WTC11 (cell line): ENCODE results near the gene PAX9.

Experiments
- CTCF ChIP-seq: fragments of 200-600 bp; IDR thresholded peaks from 2 replicates; pipeline ENCODE4 v1.8.0; 2022; ENCODE audit warnings: antibody characterized with exemption
- E2F5 ChIP-seq: sonication (generic); formaldehyde crosslinking; IDR thresholded peaks from 2 replicates; pipeline ENCODE4 v1.8.1; 2022; ENCODE audit warnings: mild to moderate bottlenecking, moderate library complexity, missing genetic modification reagents
- FOXJ3 ChIP-seq: sonication (generic); formaldehyde crosslinking; IDR thresholded peaks from 2 replicates; pipeline ENCODE4 v1.9.0; 2021; ENCODE audit warnings: missing genetic modification reagents, mild to moderate bottlenecking, borderline replicate concordance
- SOX15 ChIP-seq: fragments of 250-450 bp; sonication (Bioruptor Pico); IDR thresholded peaks from 2 replicates; pipeline ENCODE4 v1.9.0; 2021; ENCODE audit warnings: mild to moderate bottlenecking
- TP53 ChIP-seq: sonication (generic); formaldehyde crosslinking; IDR thresholded peaks from 2 replicates; pipeline ENCODE4 v1.8.1; 2023; ENCODE audit warnings: mild to moderate bottlenecking, missing genetic modification reagents
- USF2 ChIP-seq: sonication (generic); formaldehyde crosslinking; IDR thresholded peaks from 2 replicates; pipeline ENCODE4 v1.8.1; 2023; ENCODE audit warnings: mild to moderate bottlenecking, missing genetic modification reagents, moderate library complexity
- ZNF138 ChIP-seq: sonication (generic); formaldehyde crosslinking; conservative IDR thresholded peaks from 2 replicates; pipeline ENCODE4 v1.8.1; 2022; ENCODE audit warnings: mild to moderate bottlenecking, moderate library complexity, missing genetic modification reagents
- ZNF232 ChIP-seq: sonication (generic); formaldehyde crosslinking; IDR thresholded peaks from 2 replicates; pipeline ENCODE4 v1.8.0; 2022; ENCODE audit warnings: mild to moderate bottlenecking, missing genetic modification reagents
- TF ChIP-seq, protein P1 (sequence below): sonication (generic); formaldehyde crosslinking; IDR thresholded peaks from 2 replicates; pipeline ENCODE4 v1.8.0; 2022; ENCODE audit warnings: mild to moderate bottlenecking, missing genetic modification reagents

GRCh38 chr14:36721877-36722276 lies 60.2 kb downstream of the PAX9 start:
- TF ChIP-seq CTCF (no peak), USF2 (no peak), ZNF232 (CRISPR knock-in tag) (no peak), SOX15 (CRISPR knock-in tag) (no peak), TP53 (no peak), E2F5 (CRISPR knock-in tag) (no peak), ZNF138 (CRISPR knock-in tag) (no peak), FOXJ3 (CRISPR knock-in tag) (no peak)
- TF ChIP-seq, protein P1, sequence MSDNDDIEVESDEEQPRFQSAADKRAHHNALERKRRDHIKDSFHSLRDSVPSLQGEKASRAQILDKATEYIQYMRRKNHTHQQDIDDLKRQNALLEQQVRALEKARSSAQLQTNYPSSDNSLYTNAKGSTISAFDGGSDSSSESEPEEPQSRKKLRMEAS (CRISPR knock-in tag), result no peak
